H1 (cell line): ENCODE results near the gene ELOVL3. TPM values are rescaled to one million over a fixed set of nuclear protein-coding genes. Genes with fewer than 3 reads are reported as not detected.

Source experiments
- CREB1 ChIP-seq: IDR thresholded peaks from 2 replicates; pipeline ENCODE4 v1.6.1; 2012; ENCODE audit warnings: inconsistent platforms
- EP300 ChIP-seq, 2 experiments: IDR thresholded peaks; 1 replicate in 1 of 2; 2 replicates in 1 of 2; pipeline ENCODE4 v1.6.1; 2011 to 2012; ENCODE audit warnings: low read depth in 2 of 2, low read length in 2 of 2, mild to moderate bottlenecking in 2 of 2, borderline replicate concordance in 1 of 2, inconsistent platforms in 1 of 2, moderate library complexity in 1 of 2
- PHF8 ChIP-seq: fragments of 200-600 bp; sonication (generic); conservative IDR thresholded peaks from 2 replicates; pipeline ENCODE4 v1.7.1; 2012; ENCODE audit warnings: low read depth, mild to moderate bottlenecking, inconsistent platforms, low read length, moderate library complexity
- polyA plus RNA-seq, 7 experiments: library from polyadenylated mRNA; depleted of rRNA in 3 of 7; stranded (reverse) in 5 of 7; unstranded in 2 of 7; fragments of >200 nt in 5 of 7; fragments of 200-250 nt in 2 of 7; gene quantifications; 1 replicate in 5 of 7; 2 replicates in 1 of 7; 4 replicates in 1 of 7; pipeline versions ENCODE4 v1.2.1 to v1.2.3, GENCODE V29; 2011 to 2013; ENCODE audit warnings: missing spikeins in 2 of 7, mixed read lengths in 2 of 7
- total RNA-seq: library from RNA; stranded (reverse); fragmentation: NEBNext Ultra II Directional; extraction: Animal tissue kit (Norgen Biotek cat#: 25700); gene quantifications from 2 replicates; pipeline ENCODE4 v1.2.1, GENCODE V29; 2021

The ELOVL3 gene
- total and polyA plus RNA-seq, 2 of the 8 experiments (the other 6 are each of a cell fraction or from before 2014, with no cell fraction given), result 0.27 TPM; not detected in 1

DNA sequence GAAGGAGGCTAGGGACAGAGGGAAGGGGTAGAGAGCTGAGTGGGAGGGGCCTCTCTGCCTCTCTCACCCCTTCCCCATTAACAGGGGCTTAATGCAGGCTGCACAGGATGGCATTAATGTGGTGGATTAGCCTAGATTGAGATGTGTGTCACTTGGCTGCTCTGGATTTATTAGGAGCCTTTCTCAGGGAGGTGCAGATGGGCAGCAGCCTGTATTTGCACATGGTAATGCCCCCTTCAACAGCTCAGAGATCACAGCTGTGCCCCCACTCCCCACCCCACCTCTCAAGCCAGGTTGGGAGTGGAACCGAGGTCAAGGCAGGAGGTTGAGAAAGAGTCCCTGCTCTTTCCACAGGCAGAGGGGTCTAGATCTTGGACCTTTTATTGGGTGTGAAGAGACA is 7.9 kb downstream of the ELOVL3 start (continued):
- TF ChIP-seq PHF8, result no peak
- no peak for TF ChIP-seq EP300 (IDR thresholded peaks at IDR 0.05; ENCODE audit: borderline replicate concordance in 1 of 2, low read depth in 2 of 2, low read length in 2 of 2)
- no peak for TF ChIP-seq CREB1
- TF ChIP-seq, all 59 proteins: peak for 0
